Measurements from ENCODE around the gene MX1. TPM values are rescaled to one million over a fixed set of nuclear protein-coding genes. Genes with fewer than 3 reads are reported as not detected.

MX1 gene
- total and polyA plus RNA-seq, 2 of the 13 experiments (the other 11 are each of a cell fraction or from before 2014, with no cell fraction given), result 2.6 to 5.8 TPM

DNA sequence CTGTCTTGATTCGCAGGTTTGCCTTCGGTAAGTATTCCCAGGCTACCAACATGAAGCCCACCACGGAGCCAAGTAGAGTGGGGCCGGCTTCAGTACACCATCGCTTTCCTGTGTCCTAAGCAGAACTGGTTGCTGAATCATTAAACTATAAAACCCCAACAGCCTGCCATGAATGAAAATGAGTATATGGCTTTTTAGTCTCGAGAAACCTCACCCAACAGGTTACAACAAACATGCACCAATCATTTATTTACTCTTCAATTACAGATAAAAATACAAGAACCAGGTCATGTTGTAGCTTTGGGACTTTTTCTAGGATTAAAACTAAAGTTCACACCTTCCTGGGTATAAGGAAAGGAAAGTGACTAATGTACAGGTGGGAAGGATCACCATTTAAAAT lies 74.3 kb downstream of the MX1 start (continued):
- no peak for TF ChIP-seq ZNF564 (CRISPR knock-in tag; IDR thresholded peaks at IDR 0.05)
- no peak for TF ChIP-seq TEAD2 (CRISPR knock-in tag; IDR thresholded peaks at IDR 0.05)
- TF ChIP-seq, protein P1, sequence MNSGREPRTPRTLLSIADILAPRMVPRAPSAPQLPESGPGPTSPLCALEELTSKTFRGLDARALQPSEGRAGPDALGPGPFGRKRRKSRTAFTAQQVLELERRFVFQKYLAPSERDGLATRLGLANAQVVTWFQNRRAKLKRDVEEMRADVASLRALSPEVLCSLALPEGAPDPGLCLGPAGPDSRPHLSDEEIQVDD (CRISPR knock-in tag; IDR thresholded peaks at IDR 0.05; ENCODE audit: borderline replicate concordance), result no peak
- TF ChIP-seq ZNF75D (CRISPR knock-in tag; IDR thresholded peaks at IDR 0.05; ENCODE audit: borderline replicate concordance), result no peak
- TF ChIP-seq ZNF749 (CRISPR knock-in tag; IDR thresholded peaks at IDR 0.05; ENCODE audit: borderline replicate concordance), result no peak
- no peak for TF ChIP-seq TP53 (CRISPR knock-in tag; conservative IDR thresholded peaks at IDR 0.05)
- no peak for TF ChIP-seq SKI (IDR thresholded peaks at IDR 0.05; ENCODE audit: partially characterized antibody)
- TF ChIP-seq ZNF251 (CRISPR knock-in tag; IDR thresholded peaks at IDR 0.05), result no peak
- TF ChIP-seq, protein P2, sequence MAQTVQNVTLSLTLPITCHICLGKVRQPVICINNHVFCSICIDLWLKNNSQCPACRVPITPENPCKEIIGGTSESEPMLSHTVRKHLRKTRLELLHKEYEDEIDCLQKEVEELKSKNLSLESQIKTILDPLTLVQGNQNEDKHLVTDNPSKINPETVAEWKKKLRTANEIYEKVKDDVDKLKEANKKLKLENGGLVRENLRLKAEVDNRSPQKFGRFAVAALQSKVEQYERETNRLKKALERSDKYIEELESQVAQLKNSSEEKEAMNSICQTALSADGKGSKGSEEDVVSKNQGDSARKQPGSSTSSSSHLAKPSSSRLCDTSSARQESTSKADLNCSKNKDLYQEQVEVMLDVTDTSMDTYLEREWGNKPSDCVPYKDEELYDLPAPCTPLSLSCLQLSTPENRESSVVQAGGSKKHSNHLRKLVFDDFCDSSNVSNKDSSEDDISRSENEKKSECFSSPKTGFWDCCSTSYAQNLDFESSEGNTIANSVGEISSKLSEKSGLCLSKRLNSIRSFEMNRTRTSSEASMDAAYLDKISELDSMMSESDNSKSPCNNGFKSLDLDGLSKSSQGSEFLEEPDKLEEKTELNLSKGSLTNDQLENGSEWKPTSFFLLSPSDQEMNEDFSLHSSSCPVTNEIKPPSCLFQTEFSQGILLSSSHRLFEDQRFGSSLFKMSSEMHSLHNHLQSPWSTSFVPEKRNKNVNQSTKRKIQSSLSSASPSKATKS (CRISPR knock-in tag; IDR thresholded peaks at IDR 0.05), result no peak
- TF ChIP-seq MAFG (CRISPR knock-in tag; IDR thresholded peaks at IDR 0.05), result no peak
- TF ChIP-seq, protein P3, sequence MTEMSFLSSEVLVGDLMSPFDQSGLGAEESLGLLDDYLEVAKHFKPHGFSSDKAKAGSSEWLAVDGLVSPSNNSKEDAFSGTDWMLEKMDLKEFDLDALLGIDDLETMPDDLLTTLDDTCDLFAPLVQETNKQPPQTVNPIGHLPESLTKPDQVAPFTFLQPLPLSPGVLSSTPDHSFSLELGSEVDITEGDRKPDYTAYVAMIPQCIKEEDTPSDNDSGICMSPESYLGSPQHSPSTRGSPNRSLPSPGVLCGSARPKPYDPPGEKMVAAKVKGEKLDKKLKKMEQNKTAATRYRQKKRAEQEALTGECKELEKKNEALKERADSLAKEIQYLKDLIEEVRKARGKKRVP (CRISPR knock-in tag; IDR thresholded peaks at IDR 0.05), result no peak
- TF ChIP-seq HOXA7 (CRISPR knock-in tag; IDR thresholded peaks at IDR 0.05), result no peak
- no peak for TF ChIP-seq JUN (CRISPR knock-in tag; IDR thresholded peaks at IDR 0.05)

All from HepG2 (cell line).